SIG-M5 treated with dmso at 0.1 percent for 504 hours (cell line): ENCODE data around the gene IFIH1.

Experiments used
- DNase-seq: peaks from one replicate; lab custom pipeline; 2025; ENCODE audit not compliant: unreplicated experiment; lab: John Stamatoyannopoulos, UW

IFIH1 gene

GRCh38 chr2:162219426-162219825 is 99.1 kb downstream of the IFIH1 start:
- DNase-seq = no peak

- no peak for DNase-seq
These were observed 100.9 kb downstream of the IFIH1 start for GRCh38 chr2:162217598-162217997.
